Endodermal cell (in vitro differentiated cells): Measurements from ENCODE around the gene LSG1. TPM values are rescaled to one million over a fixed set of nuclear protein-coding genes. Genes with fewer than 3 reads are reported as not detected.

Source experiments
- DNase-seq: peaks from one replicate; pipeline ENCODE4 v3.0.0-alpha.2; 2017
- H3K27ac ChIP-seq: 2 replicates; pipeline ENCODE4 v1.5.1; 2013; ENCODE audit warnings: mild to moderate bottlenecking, low read depth, low read length, moderate library complexity
- H3K27me3 ChIP-seq: 2 replicates; pipeline ENCODE4 v1.6.1; 2013; ENCODE audit warnings: mild to moderate bottlenecking, low read length, moderate library complexity; ENCODE audit not compliant: insufficient read depth, control insufficient read depth, poor library complexity, severe bottlenecking
- H3K36me3 ChIP-seq: 2 replicates; pipeline ENCODE4 v1.7.0; 2013; ENCODE audit warnings: mild to moderate bottlenecking, low read length, moderate library complexity; ENCODE audit not compliant: control insufficient read depth, insufficient read depth
- H3K4me1 ChIP-seq: one replicate; pipeline ENCODE4 v1.7.0; 2013; ENCODE audit warnings: low read length; ENCODE audit not compliant: control insufficient read depth, insufficient read depth
- H3K4me3 ChIP-seq: 2 replicates; pipeline ENCODE4 v1.5.1; 2013; ENCODE audit warnings: mild to moderate bottlenecking, low read length, moderate library complexity
- H3K9ac ChIP-seq: 2 replicates; pipeline ENCODE4 v1.6.1; 2013; ENCODE audit warnings: mild to moderate bottlenecking, low read length, moderate library complexity; ENCODE audit not compliant: poor library complexity, severe bottlenecking; ENCODE audit errors: extremely low read depth
- H3K9me3 ChIP-seq: 2 replicates; pipeline ENCODE4 v1.6.1; 2013; ENCODE audit warnings: mild to moderate bottlenecking, low read length, moderate library complexity; ENCODE audit not compliant: control insufficient read depth
- H3K27ac Mint-ChIP-seq: 2 replicates; pipeline ENCODE4 v1.8.0; 2020; ENCODE audit warnings: mixed read lengths
- H3K27me3 Mint-ChIP-seq: 2 replicates; pipeline ENCODE4 v1.8.0; 2021; ENCODE audit warnings: mild to moderate bottlenecking, mixed read lengths; ENCODE audit not compliant: insufficient read depth
- H3K36me3 Mint-ChIP-seq: 2 replicates; pipeline ENCODE4 v1.8.0; 2020; ENCODE audit warnings: low read depth, mixed read lengths
- H3K4me1 Mint-ChIP-seq: 2 replicates; pipeline ENCODE4 v1.8.0; 2020; ENCODE audit warnings: mixed read lengths
- H3K4me3 Mint-ChIP-seq: 2 replicates; pipeline ENCODE4 v1.8.0; 2020; ENCODE audit warnings: mild to moderate bottlenecking, moderate library complexity, mixed read lengths
- H3K9me3 Mint-ChIP-seq: 2 replicates; pipeline ENCODE4 v1.8.0; 2020; ENCODE audit warnings: mild to moderate bottlenecking, mixed read lengths
- WGBS, 2 experiments: methylation state at CpG; one replicate each; pipeline versions ENCODE4 v1.1.5 to v1.1.7; 2013; ENCODE audit warnings: missing lambda C conversion rate in 2 of 2, mixed read lengths in 1 of 2; ENCODE audit not compliant: insufficient coverage in 1 of 2, insufficient read length in 1 of 2; 5-methylcytosine and 5-hydroxymethylcytosine counted together
- total RNA-seq, 2 donors: library from RNA; stranded (reverse); fragmentation: NEBNext Ultra II Directional in 1 of 2; extraction: Animal tissue kit (Norgen Biotek cat#: 25700) in 1 of 2; gene quantifications; 2 replicates in 1 of 2; 3 replicates in 1 of 2; pipeline ENCODE4 v1.2.1, GENCODE V29; 2021
- TF ChIP-seq, protein P1 (sequence below): fragments of 200-600 bp; sonication (generic); conservative IDR thresholded peaks from 2 replicates; pipeline ENCODE4 v1.5.0; 2021; ENCODE audit warnings: antibody characterized with exemption, mild to moderate bottlenecking

The LSG1 gene
- total RNA-seq, 2 donors from 2014 or later = 38.3 to 44.7 TPM

DNA sequence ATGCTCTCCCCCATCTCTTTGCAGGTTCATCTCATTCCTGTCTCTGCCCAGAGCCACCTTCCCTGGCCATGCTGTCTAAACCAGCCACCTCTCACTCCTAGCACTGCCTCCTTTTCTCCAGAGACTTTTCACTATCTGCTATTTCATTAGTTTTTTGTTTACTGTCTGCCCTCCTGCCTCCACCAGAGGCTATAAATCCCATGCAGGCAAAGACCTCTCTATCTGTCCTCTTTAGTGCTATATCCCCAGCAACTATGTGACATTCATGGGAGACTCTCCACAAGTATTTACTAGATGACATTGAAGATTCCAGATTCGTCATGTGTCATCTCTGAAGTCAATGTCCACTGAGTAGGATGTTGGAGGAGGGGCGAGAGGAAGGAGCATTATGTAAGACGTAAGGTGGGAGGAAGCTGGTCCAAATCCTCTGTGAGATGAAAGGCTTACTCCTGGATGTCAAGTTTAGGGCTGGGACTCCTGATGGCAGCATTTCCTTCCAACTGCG is 10.2 kb upstream of the LSG1 start:
- TF ChIP-seq, protein P1, sequence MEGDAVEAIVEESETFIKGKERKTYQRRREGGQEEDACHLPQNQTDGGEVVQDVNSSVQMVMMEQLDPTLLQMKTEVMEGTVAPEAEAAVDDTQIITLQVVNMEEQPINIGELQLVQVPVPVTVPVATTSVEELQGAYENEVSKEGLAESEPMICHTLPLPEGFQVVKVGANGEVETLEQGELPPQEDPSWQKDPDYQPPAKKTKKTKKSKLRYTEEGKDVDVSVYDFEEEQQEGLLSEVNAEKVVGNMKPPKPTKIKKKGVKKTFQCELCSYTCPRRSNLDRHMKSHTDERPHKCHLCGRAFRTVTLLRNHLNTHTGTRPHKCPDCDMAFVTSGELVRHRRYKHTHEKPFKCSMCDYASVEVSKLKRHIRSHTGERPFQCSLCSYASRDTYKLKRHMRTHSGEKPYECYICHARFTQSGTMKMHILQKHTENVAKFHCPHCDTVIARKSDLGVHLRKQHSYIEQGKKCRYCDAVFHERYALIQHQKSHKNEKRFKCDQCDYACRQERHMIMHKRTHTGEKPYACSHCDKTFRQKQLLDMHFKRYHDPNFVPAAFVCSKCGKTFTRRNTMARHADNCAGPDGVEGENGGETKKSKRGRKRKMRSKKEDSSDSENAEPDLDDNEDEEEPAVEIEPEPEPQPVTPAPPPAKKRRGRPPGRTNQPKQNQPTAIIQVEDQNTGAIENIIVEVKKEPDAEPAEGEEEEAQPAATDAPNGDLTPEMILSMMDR = no peak

DNA sequence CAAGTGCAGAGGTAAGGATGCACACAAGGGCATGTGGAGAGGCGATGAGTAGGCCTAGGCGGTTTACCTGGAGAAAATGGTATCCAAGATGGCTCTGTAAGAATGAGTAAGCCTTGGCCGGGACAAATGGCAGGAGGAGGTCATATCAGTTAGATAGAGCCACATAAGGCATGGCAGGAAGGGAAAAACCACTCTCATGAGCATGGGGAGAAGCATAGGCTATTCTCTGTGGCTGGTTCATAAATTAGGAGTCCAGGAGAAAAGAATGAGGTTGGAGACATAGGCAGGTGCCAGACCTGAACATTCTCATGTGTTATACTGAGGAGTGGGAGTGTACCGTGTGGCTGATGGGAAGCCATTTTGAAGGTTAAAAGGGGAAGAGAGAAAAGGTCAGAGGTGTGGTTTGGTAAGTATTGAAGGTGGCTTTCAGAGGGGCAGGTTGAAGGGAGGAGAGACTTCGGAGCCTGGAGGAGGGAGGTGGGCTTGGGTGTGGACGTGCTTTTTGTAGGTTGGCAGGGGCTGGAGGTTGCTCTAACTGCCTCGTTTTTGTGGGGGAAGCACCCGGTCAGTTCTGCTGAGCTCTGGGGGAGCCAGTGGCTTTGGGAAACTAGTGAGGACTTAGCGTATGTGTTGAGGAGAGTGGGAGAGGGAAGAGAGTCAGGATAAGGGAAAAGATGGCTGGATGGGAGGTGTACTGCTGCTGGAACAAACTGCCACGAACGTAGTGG is 9.1 kb upstream of the LSG1 start:
- no peak overlapping the region for H3K4me3 ChIP-seq
- no peaks in the 10 kb centered on the region for H3K9me3 Mint-ChIP-seq
- no peaks in the 10 kb centered on the region for H3K36me3 ChIP-seq
- TF ChIP-seq, protein P1 = no peak
- H3K4me1 Mint-ChIP-seq = peaks cover 5% of the 10 kb centered on the region
- peaks cover 27% of the 10 kb centered on the region for H3K27me3 ChIP-seq
- H3K4me3 Mint-ChIP-seq = no peak overlapping the region
- no peaks in the 10 kb centered on the region for H3K9me3 ChIP-seq
- peaks cover 25% of the 10 kb centered on the region for H3K27me3 Mint-ChIP-seq
- 83 to 85% methylated on average over 11 of the region's 11 CpGs for WGBS, 2 experiments
- no peak overlapping the region for H3K9ac ChIP-seq
- DNase-seq = no peak
- H3K36me3 Mint-ChIP-seq = no peaks in the 10 kb centered on the region
- no peaks in the 10 kb centered on the region for H3K4me1 ChIP-seq
- H3K27ac Mint-ChIP-seq = no peak overlapping the region
- no peak overlapping the region for H3K27ac ChIP-seq

More for the DNA sequence above, 10.2 kb upstream of the LSG1 start:
- Mint-ChIP-seq H3K36me3 (no peaks in the 10 kb centered on the region), H3K27ac (no peak overlapping the region), H3K9me3 (no peaks in the 10 kb centered on the region), H3K4me1 (peaks cover 7% of the 10 kb centered on the region), H3K4me3 (no peak overlapping the region), H3K27me3 (peaks cover 30% of the 10 kb centered on the region)
- Histone ChIP-seq H3K27me3 (peaks cover 32% of the 10 kb centered on the region), H3K9me3 (no peaks in the 10 kb centered on the region), H3K36me3 (no peaks in the 10 kb centered on the region), H3K4me1 (no peaks in the 10 kb centered on the region), H3K27ac (no peak overlapping the region), H3K9ac (no peak overlapping the region), H3K4me3 (no peak overlapping the region)
- DNase-seq = no peak
- 0 to 46% methylated on average over 2 to 4 of the region's 4 CpGs for WGBS, 2 experiments

DNA sequence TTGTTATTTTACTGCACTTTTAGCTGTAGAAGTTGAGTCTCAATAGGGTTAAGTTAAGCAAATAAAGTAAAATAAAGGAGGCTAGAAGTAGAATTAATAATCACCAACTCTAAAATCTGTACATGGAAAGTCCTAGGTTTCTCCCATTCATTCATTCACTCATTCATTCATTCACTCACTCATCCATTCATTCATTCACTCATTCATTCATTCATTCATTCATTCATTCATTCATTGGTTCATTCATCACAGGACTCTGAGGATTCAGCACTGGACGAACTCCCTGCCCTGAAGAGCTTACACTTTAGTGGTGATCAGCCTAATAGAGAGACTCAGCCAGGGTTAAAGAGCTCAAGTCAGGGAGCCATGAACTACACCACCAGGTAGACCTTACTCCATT is 4.5 kb upstream of the LSG1 start:
- no peaks in the 10 kb centered on the region for H3K9me3 Mint-ChIP-seq
- peaks cover 7% of the 10 kb centered on the region for H3K27me3 Mint-ChIP-seq
- Histone ChIP-seq H3K9ac (no peak overlapping the region), H3K4me1 (no peaks in the 10 kb centered on the region), H3K27ac (no peak overlapping the region), H3K27me3 (peaks cover 22% of the 10 kb centered on the region), H3K9me3 (no peaks in the 10 kb centered on the region), H3K4me3 (no peak overlapping the region), H3K36me3 (no peaks in the 10 kb centered on the region)
- H3K4me3 Mint-ChIP-seq = no peak overlapping the region
- no peaks in the 10 kb centered on the region for H3K36me3 Mint-ChIP-seq
- H3K27ac Mint-ChIP-seq = no peak overlapping the region
- WGBS, 2 experiments = 66% methylated on average over 1 of the region's 1 CpG; no CpG with 5 or more reads in 1 of the 2 experiments
- no peak for DNase-seq
- peaks cover 1% of the 10 kb centered on the region for H3K4me1 Mint-ChIP-seq
- TF ChIP-seq, protein P1 = no peak
